Omental fat pad (tissue), 4 donors: ENCODE results near the gene LRRC42. TPM values are rescaled to one million over a fixed set of nuclear protein-coding genes. Genes with fewer than 3 reads are reported as not detected.
"Not testable (repeated sequence)": the region's sequence is repeated elsewhere in the genome, so short reads cannot be mapped to it uniquely, and the experiment has no call there.

Source experiments
- ATAC-seq: fragments of 150-250 bp; one replicate; pipeline ENCODE4 v1.9.1; 2016; ENCODE audit warnings: mild to moderate bottlenecking, moderate library complexity; ENCODE audit not compliant: low FRiP score
- DNase-seq: peaks from one replicate; pipeline ENCODE4 v3.0.0-alpha.2; 2019; ENCODE audit warnings: low spot score
- CTCF ChIP-seq, 3 donors: fragments of 450-650 bp; IDR thresholded peaks; one replicate each; pipeline ENCODE4 v1.5.1; 2016 to 2017; ENCODE audit warnings: antibody characterized with exemption in 3 of 3, mild to moderate bottlenecking in 3 of 3, moderate library complexity in 2 of 3
- total RNA-seq, 4 donors: library from RNA; depleted of rRNA; stranded (reverse); fragments of >200 nt; gene quantifications; one replicate each; pipeline ENCODE4 v1.1.0, GENCODE V29; 2016

The LRRC42 gene
- total RNA-seq, 4 donors from 2014 or later = 12.6 to 22.8 (median 16.7) TPM

- DNase-seq (no peak), ATAC-seq (no peak)
- no peak for TF ChIP-seq CTCF (IDR thresholded peaks at IDR 0.05)
Measured at GRCh38 chr1:53967409-53968124, 21.4 kb downstream of the LRRC42 start.

- ATAC-seq (no peak), DNase-seq (no peak)
- no peak for TF ChIP-seq CTCF (IDR thresholded peaks at IDR 0.05)
Measured at GRCh38 chr1:53968125-53968513, 22.0 kb downstream of the LRRC42 start.

- not testable (repeated sequence) for DNase-seq, ATAC-seq
Measured at GRCh38 chr1:53969323-53969722, 23.2 kb downstream of the LRRC42 start.

- DNase-seq = no peak
- no peak for ATAC-seq
- TF ChIP-seq CTCF (IDR thresholded peaks at IDR 0.05) = no peak
Measured at GRCh38 chr1:53971718-53972117, 25.6 kb downstream of the LRRC42 start.

- no peak for TF ChIP-seq CTCF (IDR thresholded peaks at IDR 0.05)
- DNase-seq (no peak), ATAC-seq (no peak)
Measured at GRCh38 chr1:53975861-53976260, 29.7 kb downstream of the LRRC42 start.

GRCh38 chr1:53979712-53980450, 33.7 kb downstream of the LRRC42 start:
- ATAC-seq (no peak), DNase-seq (no peak)
- TF ChIP-seq CTCF (IDR thresholded peaks at IDR 0.05) = no peak

GRCh38 chr1:53981220-53981619, 35.1 kb downstream of the LRRC42 start:
- no peak for ATAC-seq
- TF ChIP-seq CTCF (IDR thresholded peaks at IDR 0.05) = no peak
- DNase-seq = no peak
